ENCODE data around the gene ING2. TPM values are rescaled to one million over a fixed set of nuclear protein-coding genes. Genes with fewer than 3 reads are reported as not detected.

ING2 gene
- total and polyA plus RNA-seq, 2 experiments from 2014 or later = 25.8 to 33.4 TPM

DNA sequence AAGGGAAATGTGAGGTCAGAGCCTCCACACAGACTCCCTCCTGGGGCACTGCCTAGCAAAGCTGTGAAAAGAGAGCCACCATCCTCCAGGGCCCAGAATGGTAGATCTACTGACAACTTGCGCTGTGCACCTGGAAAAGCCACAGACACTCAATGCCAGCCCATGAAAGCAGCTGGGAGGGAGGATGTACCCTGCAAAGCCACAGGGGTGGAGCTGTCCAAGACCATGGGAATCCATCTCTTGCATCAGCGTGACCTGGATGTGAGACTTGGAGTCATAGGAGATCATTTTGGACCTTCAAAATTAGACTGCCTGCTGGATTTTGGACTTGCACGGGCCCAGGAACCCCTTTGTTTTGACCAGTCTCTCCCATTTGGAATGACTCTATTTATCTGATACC, 37.6 kb upstream of the ING2 start:
- no peak overlapping the region for H3K4me3 ChIP-seq
- WGBS (ENCODE audit: low lambda C conversion rate, missing lambda C conversion rate) = 99% methylated on average over 3 of the region's 3 CpGs
- H3K4me2 ChIP-seq = no peak overlapping the region
- no peaks in the 10 kb centered on the region for H3K27me3 ChIP-seq
- no peaks in the 10 kb centered on the region for H3K9me2 ChIP-seq (replicated peaks; ENCODE audit: insufficient read depth)
- H3K9me3 ChIP-seq (ENCODE audit: low read depth) = no peaks in the 10 kb centered on the region
- H3K79me2 ChIP-seq = no peaks in the 10 kb centered on the region
- no peak overlapping the region for H2AFZ ChIP-seq
- DNase-seq (ENCODE audit: low spot score) = no peak
- H3K27ac ChIP-seq = no peak overlapping the region
- no peak for TF ChIP-seq EZH2 (IDR thresholded peaks at IDR 0.05; ENCODE audit: borderline replicate concordance)
- no peak for TF ChIP-seq EZH2phosphoT487 (IDR thresholded peaks at IDR 0.05; ENCODE audit: low read depth, severe bottlenecking, unreplicated experiment)
- TF ChIP-seq, protein P1, sequence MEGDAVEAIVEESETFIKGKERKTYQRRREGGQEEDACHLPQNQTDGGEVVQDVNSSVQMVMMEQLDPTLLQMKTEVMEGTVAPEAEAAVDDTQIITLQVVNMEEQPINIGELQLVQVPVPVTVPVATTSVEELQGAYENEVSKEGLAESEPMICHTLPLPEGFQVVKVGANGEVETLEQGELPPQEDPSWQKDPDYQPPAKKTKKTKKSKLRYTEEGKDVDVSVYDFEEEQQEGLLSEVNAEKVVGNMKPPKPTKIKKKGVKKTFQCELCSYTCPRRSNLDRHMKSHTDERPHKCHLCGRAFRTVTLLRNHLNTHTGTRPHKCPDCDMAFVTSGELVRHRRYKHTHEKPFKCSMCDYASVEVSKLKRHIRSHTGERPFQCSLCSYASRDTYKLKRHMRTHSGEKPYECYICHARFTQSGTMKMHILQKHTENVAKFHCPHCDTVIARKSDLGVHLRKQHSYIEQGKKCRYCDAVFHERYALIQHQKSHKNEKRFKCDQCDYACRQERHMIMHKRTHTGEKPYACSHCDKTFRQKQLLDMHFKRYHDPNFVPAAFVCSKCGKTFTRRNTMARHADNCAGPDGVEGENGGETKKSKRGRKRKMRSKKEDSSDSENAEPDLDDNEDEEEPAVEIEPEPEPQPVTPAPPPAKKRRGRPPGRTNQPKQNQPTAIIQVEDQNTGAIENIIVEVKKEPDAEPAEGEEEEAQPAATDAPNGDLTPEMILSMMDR (IDR thresholded peaks at IDR 0.05; ENCODE audit: poor library complexity) = no peak
- H3K4me1 ChIP-seq (ENCODE audit: insufficient read depth) = peaks cover 5% of the 10 kb centered on the region
- H3K36me3 ChIP-seq (replicated peaks; ENCODE audit: insufficient read depth, low read depth) = no peaks in the 10 kb centered on the region
- no peaks in the 10 kb centered on the region for H4K20me1 ChIP-seq (ENCODE audit: insufficient read depth, poor library complexity, severe bottlenecking)

- TF ChIP-seq, protein P1 (IDR thresholded peaks at IDR 0.05; ENCODE audit: poor library complexity) = no peak
- TF ChIP-seq EZH2 (IDR thresholded peaks at IDR 0.05; ENCODE audit: borderline replicate concordance) = no peak
- TF ChIP-seq EZH2phosphoT487 (IDR thresholded peaks at IDR 0.05; ENCODE audit: low read depth, severe bottlenecking, unreplicated experiment) = no peak
- Histone ChIP-seq H3K36me3 (replicated peaks; ENCODE audit: insufficient read depth, low read depth) (no peaks in the 10 kb centered on the region), H3K4me3 (no peak overlapping the region), H3K4me2 (no peak overlapping the region), H4K20me1 (ENCODE audit: insufficient read depth, poor library complexity, severe bottlenecking) (no peaks in the 10 kb centered on the region), H3K79me2 (no peaks in the 10 kb centered on the region), H2AFZ (no peak overlapping the region), H3K27me3 (no peaks in the 10 kb centered on the region), H3K9me2 (replicated peaks; ENCODE audit: insufficient read depth) (no peaks in the 10 kb centered on the region), H3K27ac (no peak overlapping the region), H3K4me1 (ENCODE audit: insufficient read depth) (peaks cover 5% of the 10 kb centered on the region), H3K9me3 (ENCODE audit: low read depth) (no peaks in the 10 kb centered on the region)
- 61% methylated on average over 7 of the region's 7 CpGs for WGBS (ENCODE audit: low lambda C conversion rate, missing lambda C conversion rate)
- DNase-seq (ENCODE audit: low spot score) = peak; percentile 23
These were observed 36.4 kb upstream of the ING2 start for GRCh38 chr4:183468210-183469095.

GRCh38 chr4:183469285-183469684, 35.6 kb upstream of the ING2 start:
- TF ChIP-seq EZH2 (IDR thresholded peaks at IDR 0.05; ENCODE audit: borderline replicate concordance) (no peak), EZH2phosphoT487 (IDR thresholded peaks at IDR 0.05; ENCODE audit: low read depth, severe bottlenecking, unreplicated experiment) (no peak)
- TF ChIP-seq, protein P1 (IDR thresholded peaks at IDR 0.05; ENCODE audit: poor library complexity) = no peak
- no peak for DNase-seq (ENCODE audit: low spot score)
- H3K9me3 ChIP-seq (ENCODE audit: low read depth) = no peaks in the 10 kb centered on the region
- WGBS (ENCODE audit: low lambda C conversion rate, missing lambda C conversion rate) = 93% methylated on average over 1 of the region's 1 CpG
- no peaks in the 10 kb centered on the region for H3K27me3 ChIP-seq
- peak overlapping the region; percentile 62 for H3K27ac ChIP-seq
- no peak overlapping the region for H3K4me3 ChIP-seq
- no peak overlapping the region for H2AFZ ChIP-seq
- H3K4me2 ChIP-seq = no peak overlapping the region
- H3K79me2 ChIP-seq = no peaks in the 10 kb centered on the region
- no peaks in the 10 kb centered on the region for H3K36me3 ChIP-seq (replicated peaks; ENCODE audit: insufficient read depth, low read depth)
- no peaks in the 10 kb centered on the region for H4K20me1 ChIP-seq (ENCODE audit: insufficient read depth, poor library complexity, severe bottlenecking)
- no peaks in the 10 kb centered on the region for H3K9me2 ChIP-seq (replicated peaks; ENCODE audit: insufficient read depth)
- H3K4me1 ChIP-seq (ENCODE audit: insufficient read depth) = peaks cover 5% of the 10 kb centered on the region

Data from hepatocyte (in vitro differentiated cells).